ENCODE measurements around the gene HAO1.

Gene HAO1

GRCh38 chr20:7926323-7926722 is 13.9 kb downstream of the HAO1 start:
- no peak for DNase-seq

GRCh38 chr20:7924692-7925091 is 15.6 kb downstream of the HAO1 start:
- DNase-seq: peak; percentile 60

- DNase-seq: no peak
Measured at GRCh38 chr20:7916648-7917047, 23.6 kb downstream of the HAO1 start.

GRCh38 chr20:7912551-7912950 is 27.7 kb downstream of the HAO1 start:
- no peak for DNase-seq

GRCh38 chr20:7911586-7912330 is 28.5 kb downstream of the HAO1 start:
- no peak for DNase-seq

GRCh38 chr20:7908905-7909304 is 31.4 kb downstream of the HAO1 start:
- DNase-seq: no peak

GRCh38 chr20:7903429-7903828 is 36.8 kb downstream of the HAO1 start:
- DNase-seq: no peak

GRCh38 chr20:7902879-7903278 is 37.4 kb downstream of the HAO1 start:
- no peak for DNase-seq

- DNase-seq: no peak
Measured at GRCh38 chr20:7897781-7898364, 42.4 kb downstream of the HAO1 start.

GRCh38 chr20:7893014-7893730 is 47.1 kb downstream of the HAO1 start:
- DNase-seq: no peak

- DNase-seq: no peak
Measured at GRCh38 chr20:7891705-7892104, 48.6 kb downstream of the HAO1 start.

- DNase-seq: no peak
Measured at GRCh38 chr20:7889736-7890135, 50.5 kb downstream of the HAO1 start.

GRCh38 chr20:7883741-7884140 is 56.5 kb downstream of the HAO1 start:
- no peak for DNase-seq

GRCh38 chr20:7883309-7883708 is 56.9 kb downstream of the HAO1 start:
- no peak for DNase-seq

GRCh38 chr20:7882076-7882475 is 58.2 kb downstream of the HAO1 start:
- DNase-seq: no peak

GRCh38 chr20:7881551-7881950 is 58.7 kb downstream of the HAO1 start:
- no peak for DNase-seq

- no peak for DNase-seq
Measured at GRCh38 chr20:7879883-7880282, 60.4 kb downstream of the HAO1 start.

- no peak for DNase-seq
Measured at GRCh38 chr20:7868108-7868507, 72.2 kb downstream of the HAO1 start.

- no peak for DNase-seq
Measured at GRCh38 chr20:7866285-7866684, 74.0 kb downstream of the HAO1 start.

- peak; percentile 26 for DNase-seq
Measured at GRCh38 chr20:7859356-7859802, 80.9 kb downstream of the HAO1 start.

GRCh38 chr20:7858734-7859250 is 81.5 kb downstream of the HAO1 start:
- DNase-seq: no peak

GRCh38 chr20:7856756-7857155 is 83.5 kb downstream of the HAO1 start:
- no peak for DNase-seq

- no peak for DNase-seq
Measured at GRCh38 chr20:7855545-7855944, 84.7 kb downstream of the HAO1 start.

GRCh38 chr20:7853493-7853892 is 86.8 kb downstream of the HAO1 start:
- DNase-seq: no peak

Data from amniotic stem cell (primary cell).